HCT116 (cell line): ENCODE results near the gene SCFD2. TPM values are rescaled to one million over a fixed set of nuclear protein-coding genes. Genes with fewer than 3 reads are reported as not detected.

Experiments used
- ATAC-seq: fragments of 200-7000 bp; cut with Tn5 transposase; 2 replicates; pipeline ENCODE4 v1.9.1; 2020; ENCODE audit warnings: mild to moderate bottlenecking, moderate library complexity
- BruUV-seq: library from RNA; stranded (reverse); fragments of 400-500 nt; replicated peaks from 2 replicates; lab custom pipeline; 2021; lab: Mats Ljungman, UMichigan
- CTCF ChIA-PET: fragments of 300-600 bp; sonication (Branson Sonifier 250); formaldehyde crosslinking; loops from one replicate; lab custom pipeline; 2021; ENCODE audit warnings: antibody characterized with exemption; lab: Charles Lee
- POLR2A ChIA-PET: fragments of 300-600, 350-600 bp; sonication (Branson Sonifier 250); formaldehyde crosslinking; loops from one replicate; lab custom pipeline; 2021; ENCODE audit warnings: antibody characterized with exemption; lab: Charles Lee
- RAD21 ChIA-PET, 2 experiments: fragments of 300-600 bp; sonication (Branson Sonifier 250); formaldehyde crosslinking; loops; one replicate each; lab custom pipeline; 2023; ENCODE audit warnings: low total read pairs in 2 of 2; ENCODE audit not compliant: uncharacterized antibody in 2 of 2, unreplicated experiment in 2 of 2, low non-redundant PET in 1 of 2; lab: Charles Lee
- DNase-seq: peaks from one replicate; pipeline ENCODE4 v3.0.0-alpha.2; 2010; ENCODE audit warnings: low read depth, low spot score
- H2AFZ ChIP-seq: fragments of 200-600 bp; shearing (Covaris generic), sonication (generic); 2 replicates; pipeline ENCODE4 v1.6.1; 2017; ENCODE audit warnings: low read depth, mixed run types, mixed read lengths, antibody characterized with exemption, low read length; ENCODE audit not compliant: poor library complexity, severe bottlenecking
- H3K27ac ChIP-seq: 2 replicates; pipeline ENCODE4 v1.5.1; 2012; ENCODE audit warnings: low read depth, low read length
- H3K27me3 ChIP-seq: fragments of 200-600 bp; sonication (generic); 2 replicates; pipeline ENCODE4 v1.6.1; 2016; ENCODE audit warnings: mixed run types, low read length, mixed read lengths; ENCODE audit not compliant: insufficient read depth
- H3K36me3 ChIP-seq, 2 experiments: fragments of 200-500 bp in 1 of 2; fragments of 200-600 bp in 1 of 2; sonication (Bioruptor generic) in 1 of 2; sonication (generic) in 1 of 2; 2 replicates each; pipeline versions ENCODE4 v1.5.1 to v1.6.1; 2014 to 2016; ENCODE audit warnings: low read length in 2 of 2, inconsistent platforms in 1 of 2, mixed read lengths in 1 of 2, mixed run types in 1 of 2; ENCODE audit not compliant: insufficient read depth in 2 of 2, control insufficient read depth in 1 of 2
- H3K4me1 ChIP-seq, 2 experiments: fragments of 200-600 bp in 1 of 2; sonication (generic) in 1 of 2; 2 replicates each; pipeline versions ENCODE4 v1.5.1 to v1.6.1; 2012 to 2017; ENCODE audit warnings: low read length in 2 of 2, inconsistent platforms in 1 of 2, mild to moderate bottlenecking in 1 of 2, mixed read lengths in 1 of 2, mixed run types in 1 of 2, moderate library complexity in 1 of 2; ENCODE audit not compliant: insufficient read depth in 2 of 2, control insufficient read depth in 1 of 2
- H3K4me2 ChIP-seq: fragments of 200-600 bp; sonication (generic); 2 replicates; pipeline ENCODE4 v1.6.1; 2017; ENCODE audit warnings: mixed run types, low read length, mixed read lengths
- H3K4me3 ChIP-seq, 2 experiments: fragments of 200-600 bp in 1 of 2; sonication (generic) in 1 of 2; replicated peaks in 1 of 2; 2 replicates each; pipeline ENCODE4 v1.5.1; 2011 to 2016; ENCODE audit warnings: low read length in 2 of 2, control low read depth in 1 of 2, low read depth in 1 of 2, mild to moderate bottlenecking in 1 of 2, mixed read lengths in 1 of 2, mixed run types in 1 of 2
- H3K79me2 ChIP-seq: fragments of 200-600 bp; sonication (generic); 2 replicates; pipeline ENCODE4 v1.6.1; 2017; ENCODE audit warnings: mild to moderate bottlenecking, mixed run types, low read length, moderate library complexity, mixed read lengths; ENCODE audit not compliant: insufficient read depth
- H3K9ac ChIP-seq: fragments of 200-600 bp; sonication (generic); 2 replicates; pipeline ENCODE4 v1.6.1; 2016; ENCODE audit warnings: low read length, mixed read lengths
- H3K9me2 ChIP-seq: fragments of 200-600 bp; sonication (generic), shearing (Covaris generic); 2 replicates; pipeline ENCODE4 v1.6.1; 2017; ENCODE audit warnings: mixed run types, mild to moderate bottlenecking, moderate library complexity; ENCODE audit not compliant: insufficient read depth
- H3K9me3 ChIP-seq, 2 experiments: fragments of 200-500 bp in 1 of 2; fragments of 200-600 bp in 1 of 2; sonication (Bioruptor generic) in 1 of 2; sonication (generic) in 1 of 2; 2 replicates each; pipeline ENCODE4 v1.6.1; 2014 to 2017; ENCODE audit warnings: low read length in 2 of 2, mixed read lengths in 2 of 2, inconsistent platforms in 1 of 2, low read depth in 1 of 2, mild to moderate bottlenecking in 1 of 2, mixed run types in 1 of 2, moderate library complexity in 1 of 2; ENCODE audit not compliant: control insufficient read depth in 1 of 2, insufficient read depth in 1 of 2
- H4K20me1 ChIP-seq: fragments of 200-600 bp; sonication (generic), shearing (Covaris generic); 2 replicates; pipeline ENCODE4 v1.6.1; 2017; ENCODE audit warnings: mixed run types, mild to moderate bottlenecking, moderate library complexity; ENCODE audit not compliant: insufficient read depth
- EGR1 ChIP-seq: IDR thresholded peaks from 2 replicates; pipeline ENCODE4 v1.6.1; 2012; ENCODE audit warnings: low read depth
- EZH2 ChIP-seq: fragments of 200-600 bp; sonication (generic); IDR thresholded peaks from 2 replicates; pipeline ENCODE4 v1.6.1; 2017; ENCODE audit warnings: antibody characterized with exemption, mixed run types
- EZH2phosphoT487 ChIP-seq: fragments of 200-600 bp; IDR thresholded peaks from 2 replicates; pipeline ENCODE4 v1.6.1; 2018; ENCODE audit warnings: antibody characterized with exemption, borderline replicate concordance
- FOSL1 ChIP-seq: IDR thresholded peaks from 2 replicates; pipeline ENCODE4 v1.6.1; 2012; ENCODE audit warnings: low read depth
- RAD21 ChIP-seq: IDR thresholded peaks from 2 replicates; pipeline ENCODE4 v1.6.1; 2012; ENCODE audit warnings: low read depth, mild to moderate bottlenecking
- SRF ChIP-seq: IDR thresholded peaks from 2 replicates; pipeline ENCODE4 v1.6.1; 2012; ENCODE audit warnings: low read depth
- YY1 ChIP-seq: IDR thresholded peaks from 2 replicates; pipeline ENCODE4 v1.6.1; 2011; ENCODE audit warnings: low read length, low read depth, moderate library complexity, mild to moderate bottlenecking; ENCODE audit not compliant: insufficient replicate concordance; ENCODE audit errors: extremely low read depth
- ZFX ChIP-seq: fragments of 450-650 bp; IDR thresholded peaks from 2 replicates; pipeline ENCODE4 v1.6.1; 2017
- intact Hi-C: fragments of 100-400 bp; cut with micrococcal nuclease; formaldehyde crosslinking; loops from 2 replicates; pipeline ENCODE4 v1.10.0; 2022
- total RNA-seq: library from RNA; stranded (reverse); gene quantifications from one replicate; pipeline ENCODE4 v1.2.1, GENCODE V29; 2021; ENCODE audit not compliant: unreplicated experiment
- TF ChIP-seq, protein P1 (sequence below): IDR thresholded peaks from 2 replicates; pipeline ENCODE4 v1.6.1; 2012; ENCODE audit warnings: low read depth
- TF ChIP-seq, protein P2 (sequence below): IDR thresholded peaks from 2 replicates; pipeline ENCODE4 v1.6.1; 2012
- TF ChIP-seq, protein P3 (sequence below), 3 experiments: fragments of 200-600 bp in 1 of 3; sonication (generic) in 1 of 3; IDR thresholded peaks in 2 of 3; conservative IDR thresholded peaks in 1 of 3; 2 replicates each; pipeline ENCODE4 v1.5.1; 2012 to 2017; ENCODE audit warnings: low read depth in 2 of 3, low read length in 2 of 3, antibody characterized with exemption in 1 of 3, borderline replicate concordance in 1 of 3, control low read depth in 1 of 3, mild to moderate bottlenecking in 1 of 3, mixed read lengths in 1 of 3, mixed run types in 1 of 3, moderate library complexity in 1 of 3; ENCODE audit not compliant: insufficient read depth in 1 of 3
- TF ChIP-seq, protein P4 (sequence below): IDR thresholded peaks from 2 replicates; pipeline ENCODE4 v1.6.1; 2012

SCFD2 gene
- total RNA-seq, 1 experiment from 2014 or later = 13.6 TPM

DNA sequence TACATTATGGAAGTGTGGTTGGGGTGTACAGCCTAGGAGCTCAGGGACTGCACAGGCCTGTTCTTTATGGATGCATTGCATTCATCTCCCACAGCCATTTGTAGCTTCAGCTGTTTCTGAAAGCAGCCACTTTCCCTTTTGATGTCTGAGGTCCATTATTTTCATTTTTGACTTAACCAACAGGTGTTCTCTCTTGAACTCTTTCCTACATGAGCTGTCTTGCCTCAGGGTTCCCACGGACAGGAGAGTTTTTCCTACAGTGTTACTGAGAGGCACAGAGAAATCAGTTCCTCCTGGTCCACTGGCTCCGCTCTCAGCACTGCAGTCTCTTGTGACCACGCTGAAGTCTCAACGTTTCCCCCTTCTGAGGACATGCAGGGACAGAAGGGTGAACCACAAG is 416.5 kb downstream of the SCFD2 start:
- BruUV-seq = no TSS peak
- H3K9me3 ChIP-seq = no peaks in the 10 kb centered on the region
- TF ChIP-seq, protein P1, sequence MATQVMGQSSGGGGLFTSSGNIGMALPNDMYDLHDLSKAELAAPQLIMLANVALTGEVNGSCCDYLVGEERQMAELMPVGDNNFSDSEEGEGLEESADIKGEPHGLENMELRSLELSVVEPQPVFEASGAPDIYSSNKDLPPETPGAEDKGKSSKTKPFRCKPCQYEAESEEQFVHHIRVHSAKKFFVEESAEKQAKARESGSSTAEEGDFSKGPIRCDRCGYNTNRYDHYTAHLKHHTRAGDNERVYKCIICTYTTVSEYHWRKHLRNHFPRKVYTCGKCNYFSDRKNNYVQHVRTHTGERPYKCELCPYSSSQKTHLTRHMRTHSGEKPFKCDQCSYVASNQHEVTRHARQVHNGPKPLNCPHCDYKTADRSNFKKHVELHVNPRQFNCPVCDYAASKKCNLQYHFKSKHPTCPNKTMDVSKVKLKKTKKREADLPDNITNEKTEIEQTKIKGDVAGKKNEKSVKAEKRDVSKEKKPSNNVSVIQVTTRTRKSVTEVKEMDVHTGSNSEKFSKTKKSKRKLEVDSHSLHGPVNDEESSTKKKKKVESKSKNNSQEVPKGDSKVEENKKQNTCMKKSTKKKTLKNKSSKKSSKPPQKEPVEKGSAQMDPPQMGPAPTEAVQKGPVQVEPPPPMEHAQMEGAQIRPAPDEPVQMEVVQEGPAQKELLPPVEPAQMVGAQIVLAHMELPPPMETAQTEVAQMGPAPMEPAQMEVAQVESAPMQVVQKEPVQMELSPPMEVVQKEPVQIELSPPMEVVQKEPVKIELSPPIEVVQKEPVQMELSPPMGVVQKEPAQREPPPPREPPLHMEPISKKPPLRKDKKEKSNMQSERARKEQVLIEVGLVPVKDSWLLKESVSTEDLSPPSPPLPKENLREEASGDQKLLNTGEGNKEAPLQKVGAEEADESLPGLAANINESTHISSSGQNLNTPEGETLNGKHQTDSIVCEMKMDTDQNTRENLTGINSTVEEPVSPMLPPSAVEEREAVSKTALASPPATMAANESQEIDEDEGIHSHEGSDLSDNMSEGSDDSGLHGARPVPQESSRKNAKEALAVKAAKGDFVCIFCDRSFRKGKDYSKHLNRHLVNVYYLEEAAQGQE = no peak
- no peak for TF ChIP-seq RAD21
- TF ChIP-seq, protein P2, sequence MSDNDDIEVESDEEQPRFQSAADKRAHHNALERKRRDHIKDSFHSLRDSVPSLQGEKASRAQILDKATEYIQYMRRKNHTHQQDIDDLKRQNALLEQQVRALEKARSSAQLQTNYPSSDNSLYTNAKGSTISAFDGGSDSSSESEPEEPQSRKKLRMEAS = no peak
- TF ChIP-seq YY1 = no peak
- no peak for TF ChIP-seq FOSL1
- TF ChIP-seq, protein P3, sequence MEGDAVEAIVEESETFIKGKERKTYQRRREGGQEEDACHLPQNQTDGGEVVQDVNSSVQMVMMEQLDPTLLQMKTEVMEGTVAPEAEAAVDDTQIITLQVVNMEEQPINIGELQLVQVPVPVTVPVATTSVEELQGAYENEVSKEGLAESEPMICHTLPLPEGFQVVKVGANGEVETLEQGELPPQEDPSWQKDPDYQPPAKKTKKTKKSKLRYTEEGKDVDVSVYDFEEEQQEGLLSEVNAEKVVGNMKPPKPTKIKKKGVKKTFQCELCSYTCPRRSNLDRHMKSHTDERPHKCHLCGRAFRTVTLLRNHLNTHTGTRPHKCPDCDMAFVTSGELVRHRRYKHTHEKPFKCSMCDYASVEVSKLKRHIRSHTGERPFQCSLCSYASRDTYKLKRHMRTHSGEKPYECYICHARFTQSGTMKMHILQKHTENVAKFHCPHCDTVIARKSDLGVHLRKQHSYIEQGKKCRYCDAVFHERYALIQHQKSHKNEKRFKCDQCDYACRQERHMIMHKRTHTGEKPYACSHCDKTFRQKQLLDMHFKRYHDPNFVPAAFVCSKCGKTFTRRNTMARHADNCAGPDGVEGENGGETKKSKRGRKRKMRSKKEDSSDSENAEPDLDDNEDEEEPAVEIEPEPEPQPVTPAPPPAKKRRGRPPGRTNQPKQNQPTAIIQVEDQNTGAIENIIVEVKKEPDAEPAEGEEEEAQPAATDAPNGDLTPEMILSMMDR (IDR thresholded peaks at IDR 0.05 in 2 of 3, conservative IDR thresholded peaks at IDR 0.05 in 1 of 3; ENCODE audit: borderline replicate concordance in 1 of 3, insufficient read depth in 1 of 3, low read depth in 2 of 3, low read length in 2 of 3) = no peak
- no peak for TF ChIP-seq EZH2phosphoT487
- TF ChIP-seq ZFX = no peak
- TF ChIP-seq SRF = no peak
- TF ChIP-seq, protein P4, sequence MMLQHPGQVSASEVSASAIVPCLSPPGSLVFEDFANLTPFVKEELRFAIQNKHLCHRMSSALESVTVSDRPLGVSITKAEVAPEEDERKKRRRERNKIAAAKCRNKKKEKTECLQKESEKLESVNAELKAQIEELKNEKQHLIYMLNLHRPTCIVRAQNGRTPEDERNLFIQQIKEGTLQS = no peak
- no peak for TF ChIP-seq EGR1
- TF ChIP-seq EZH2 = no peak
- TF ChIP-seq, all 23 proteins: peak for 0
- no peaks in the 10 kb centered on the region for H3K9me2 ChIP-seq
- H3K4me2 ChIP-seq = no peak overlapping the region
- POLR2A ChIA-PET = no interaction called here
- intact Hi-C loops = no loop called here
- H3K9ac ChIP-seq = no peak overlapping the region
- no peak for DNase-seq
- no peak overlapping the region for H2AFZ ChIP-seq
- no peaks in the 10 kb centered on the region for H4K20me1 ChIP-seq
- no peaks in the 10 kb centered on the region for H3K27me3 ChIP-seq
- no peak overlapping the region for H3K4me3 ChIP-seq
- RAD21 ChIA-PET = no interaction called here
- H3K36me3 ChIP-seq = no peaks in the 10 kb centered on the region
- no peaks in the 10 kb centered on the region for H3K4me1 ChIP-seq
- H3K79me2 ChIP-seq = no peaks in the 10 kb centered on the region
- no peak for ATAC-seq
- CTCF ChIA-PET = no interaction called here
- no peak overlapping the region for H3K27ac ChIP-seq
